ENCODE measurements around the gene MPV17L2. TPM values are rescaled to one million over a fixed set of nuclear protein-coding genes. Genes with fewer than 3 reads are reported as not detected.

The MPV17L2 gene
- total and polyA plus RNA-seq, 2 experiments from 2014 or later, result 38.7 to 81.3 TPM

- Histone ChIP-seq H3K36me3 (ENCODE audit: insufficient read depth) (no peaks in the 10 kb centered on the region), H3K4me1 (ENCODE audit: insufficient read depth) (peaks cover 7% of the 10 kb centered on the region; the same call in 1 of the 2 replicates), H3K4me3 (no peak overlapping the region), H3K27ac (ENCODE audit: low read depth) (no peak overlapping the region), H3K79me2 (replicated peaks; ENCODE audit: insufficient read depth) (no peaks in the 10 kb centered on the region), H4K20me1 (replicated peaks; ENCODE audit: insufficient read depth) (no peaks in the 10 kb centered on the region), H2AFZ (no peak overlapping the region), H3K9me2 (ENCODE audit: insufficient read depth) (no peaks in the 10 kb centered on the region), H3K27me3 (ENCODE audit: insufficient read depth) (no peaks in the 10 kb centered on the region), H3F3A (replicated peaks; ENCODE audit: low read depth) (peaks cover 14% of the 10 kb centered on the region; the same call in 1 of the 2 replicates), H3K4me2 (no peak overlapping the region)
- H3K4me1 Mint-ChIP-seq, result peaks cover 15% of the 10 kb centered on the region
- DNase-seq (ENCODE audit: low spot score) (no peak), ATAC-seq (no peak)
- peaks cover 15% of the 10 kb centered on the region for H3K27me3 Mint-ChIP-seq (ENCODE audit: insufficient read depth, low read depth, poor library complexity)
- H3K4me3 Mint-ChIP-seq, result no peak overlapping the region
- H3K9me3 Mint-ChIP-seq, result peaks cover 3% of the 10 kb centered on the region; the same call in 1 of the 3 replicates
- H3K27ac Mint-ChIP-seq, result no peak overlapping the region
- H3K36me3 Mint-ChIP-seq (ENCODE audit: low read depth), result no peaks in the 10 kb centered on the region
- TF ChIP-seq JUNB (IDR thresholded peaks at IDR 0.05; ENCODE audit: unreplicated experiment), result no peak
- no peak for TF ChIP-seq EZH2 (IDR thresholded peaks at IDR 0.05; ENCODE audit: low read depth, unreplicated experiment)
- no peak for TF ChIP-seq CTCF (conservative IDR thresholded peaks at IDR 0.05; ENCODE audit: low read depth in 2 of 2)
- TF ChIP-seq ZNF462 (CRISPR knock-in tag; IDR thresholded peaks at IDR 0.05), result no peak
- no peak for TF ChIP-seq ZNF331 (CRISPR knock-in tag; IDR thresholded peaks at IDR 0.05; ENCODE audit: low read depth)
- no peak for TF ChIP-seq ZNF114 (CRISPR knock-in tag; IDR thresholded peaks at IDR 0.05)
- no peak for TF ChIP-seq NANOG (IDR thresholded peaks at IDR 0.05; ENCODE audit: borderline replicate concordance)
- no peak for TF ChIP-seq CREB1 (CRISPR knock-in tag; IDR thresholded peaks at IDR 0.05; ENCODE audit: low read depth)
- TF ChIP-seq EZH2phosphoT487 (IDR thresholded peaks at IDR 0.05; ENCODE audit: unreplicated experiment), result no peak
- TF ChIP-seq STAT1 (IDR thresholded peaks at IDR 0.05; ENCODE audit: unreplicated experiment), result no peak
- no peak for TF ChIP-seq ETS1 (IDR thresholded peaks at IDR 0.05)
- TF ChIP-seq POLR2AphosphoS5 (IDR thresholded peaks at IDR 0.05; ENCODE audit: low read depth), result no peak
- no peak for TF ChIP-seq REST (IDR thresholded peaks at IDR 0.05; ENCODE audit: unreplicated experiment)
Measured at GRCh38 chr19:18218600-18218999, 25.6 kb downstream of the MPV17L2 start.

Data from GM23338 (cell line).